BJ (cell line): ENCODE measurements around the gene PDZD2. TPM values are rescaled to one million over a fixed set of nuclear protein-coding genes. Genes with fewer than 3 reads are reported as not detected.

Experiments
- CTCF ChIA-PET: fragments of 350-600 bp; formaldehyde crosslinking; extraction: SDS; loops from one replicate; lab custom pipeline; 2021; ENCODE audit warnings: antibody characterized with exemption, inconsistent platforms; lab: Yijun Ruan, JAX
- POLR2A ChIA-PET: fragments of 300-600 bp; sonication (Branson Sonifier 250); formaldehyde crosslinking; extraction: SDS; loops from one replicate; lab custom pipeline; 2021; ENCODE audit warnings: antibody characterized with exemption; lab: Charles Lee
- DNase-seq: peaks from one replicate; pipeline ENCODE4 v3.0.0-alpha.2; 2011; ENCODE audit warnings: low read depth
- H3K27me3 ChIP-seq: 2 replicates; pipeline ENCODE4 v1.6.0; 2011; ENCODE audit warnings: low read length; ENCODE audit not compliant: control insufficient read depth, insufficient read depth
- H3K36me3 ChIP-seq: 2 replicates; pipeline ENCODE4 v1.5.1; 2011; ENCODE audit warnings: low read length; ENCODE audit not compliant: control insufficient read depth, insufficient read depth
- H3K4me3 ChIP-seq: 2 replicates; pipeline ENCODE4 v1.5.1; 2011; ENCODE audit warnings: low read depth, mild to moderate bottlenecking, control low read depth, low read length
- polyA plus RNA-seq: library from polyadenylated mRNA; depleted of rRNA; stranded (reverse); fragments of >200 nt; gene quantifications from 2 replicates; pipeline ENCODE4 v1.2.3, GENCODE V29; 2011
- TF ChIP-seq, protein P1 (sequence below): IDR thresholded peaks from 2 replicates; pipeline ENCODE4 v1.5.1; 2011; ENCODE audit warnings: low read depth, mild to moderate bottlenecking, control low read depth, inconsistent platforms, low read length, moderate library complexity; ENCODE audit not compliant: insufficient read depth

Gene PDZD2
- polyA plus RNA-seq, 1 experiment: 0.06 TPM

DNA sequence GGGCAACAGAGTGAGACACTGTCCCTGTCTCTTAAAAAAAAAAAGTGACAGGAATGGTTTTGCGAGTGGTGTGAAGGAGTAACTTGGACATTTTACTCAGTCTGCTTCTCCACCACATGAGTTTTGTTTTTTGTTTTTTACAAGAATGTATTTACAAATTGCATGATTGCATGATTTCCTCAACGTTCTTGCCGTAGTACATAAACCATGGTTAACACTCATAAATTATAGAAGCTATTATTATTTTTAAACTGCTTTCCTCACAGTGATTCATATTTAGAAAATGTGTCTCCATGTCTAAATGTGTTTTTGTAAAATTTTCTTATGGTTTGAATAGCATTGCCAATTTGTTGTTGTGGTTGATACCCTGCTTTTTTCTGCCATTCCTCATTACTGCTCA, 315.2 kb downstream of the PDZD2 start:
- TF ChIP-seq, protein P1, sequence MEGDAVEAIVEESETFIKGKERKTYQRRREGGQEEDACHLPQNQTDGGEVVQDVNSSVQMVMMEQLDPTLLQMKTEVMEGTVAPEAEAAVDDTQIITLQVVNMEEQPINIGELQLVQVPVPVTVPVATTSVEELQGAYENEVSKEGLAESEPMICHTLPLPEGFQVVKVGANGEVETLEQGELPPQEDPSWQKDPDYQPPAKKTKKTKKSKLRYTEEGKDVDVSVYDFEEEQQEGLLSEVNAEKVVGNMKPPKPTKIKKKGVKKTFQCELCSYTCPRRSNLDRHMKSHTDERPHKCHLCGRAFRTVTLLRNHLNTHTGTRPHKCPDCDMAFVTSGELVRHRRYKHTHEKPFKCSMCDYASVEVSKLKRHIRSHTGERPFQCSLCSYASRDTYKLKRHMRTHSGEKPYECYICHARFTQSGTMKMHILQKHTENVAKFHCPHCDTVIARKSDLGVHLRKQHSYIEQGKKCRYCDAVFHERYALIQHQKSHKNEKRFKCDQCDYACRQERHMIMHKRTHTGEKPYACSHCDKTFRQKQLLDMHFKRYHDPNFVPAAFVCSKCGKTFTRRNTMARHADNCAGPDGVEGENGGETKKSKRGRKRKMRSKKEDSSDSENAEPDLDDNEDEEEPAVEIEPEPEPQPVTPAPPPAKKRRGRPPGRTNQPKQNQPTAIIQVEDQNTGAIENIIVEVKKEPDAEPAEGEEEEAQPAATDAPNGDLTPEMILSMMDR: no peak
- POLR2A ChIA-PET: no interaction called here
- CTCF ChIA-PET: no interaction called here

DNA sequence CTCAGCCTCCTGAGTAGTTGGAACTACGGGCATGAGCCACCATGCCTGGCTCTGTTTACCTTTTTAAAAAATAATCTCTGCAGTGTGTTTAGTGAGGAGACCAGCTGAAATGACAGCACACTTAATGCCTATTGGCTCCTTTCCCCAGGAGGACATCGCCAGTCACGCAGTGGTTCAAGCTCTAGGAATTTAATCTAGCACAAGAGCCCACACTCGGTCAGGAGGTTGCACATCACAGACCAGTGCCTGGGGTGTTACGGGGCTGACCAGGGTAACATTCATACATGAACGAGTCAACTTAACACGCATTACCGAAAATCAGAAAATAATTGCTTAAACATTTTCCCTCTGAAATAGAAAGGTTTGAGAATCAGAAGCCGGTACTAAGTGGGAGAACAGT, 318.2 kb downstream of the PDZD2 start:
- TF ChIP-seq, protein P1: no peak
- Histone ChIP-seq H3K36me3 (no peaks in the 10 kb centered on the region), H3K27me3 (peaks cover 1% of the 10 kb centered on the region), H3K4me3 (no peak overlapping the region)
- ChIA-PET POLR2A (no interaction called here), CTCF (no interaction called here)
- DNase-seq: no peak

More for the DNA sequence above, 315.2 kb downstream of the PDZD2 start:
- Histone ChIP-seq H3K27me3 (0 out of 2 replicates have a peak, but pooled peaks cover 1% of the 10 kb centered on the region), H3K4me3 (no peak overlapping the region), H3K36me3 (no peaks in the 10 kb centered on the region)
- DNase-seq: peak; percentile 35

DNA sequence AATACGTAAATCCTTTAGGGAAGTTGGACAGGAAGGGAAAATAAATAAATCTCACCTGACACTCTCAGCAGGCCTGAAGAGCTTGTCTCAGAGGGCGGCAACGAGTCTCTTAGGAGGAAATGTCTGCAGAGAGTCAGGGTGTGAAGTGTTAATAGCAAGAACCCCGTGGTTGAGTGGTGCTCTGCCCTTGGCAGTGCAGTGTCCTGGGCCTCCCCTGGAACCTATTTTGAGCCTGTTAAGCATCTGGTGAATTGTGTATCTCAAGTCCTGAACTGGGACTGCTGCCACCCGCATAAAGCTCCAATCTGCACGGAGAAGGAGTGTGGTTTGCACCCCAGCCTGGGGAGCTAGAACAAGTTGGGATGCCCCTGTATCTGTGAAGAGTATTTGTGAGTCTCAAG, 323.4 kb downstream of the PDZD2 start:
- peaks cover 2% of the 10 kb centered on the region for H3K27me3 ChIP-seq
- TF ChIP-seq, protein P1: no peak
- no peak for DNase-seq
- no peaks in the 10 kb centered on the region for H3K36me3 ChIP-seq
- no peak overlapping the region for H3K4me3 ChIP-seq
- ChIA-PET CTCF (interaction anchor here (1.5 kb wide), 1 partner anchor 115 kb away, joined by 4 read pairs; no protein-coding TSS in a partner anchor), POLR2A (interaction anchor here (0.5 kb wide), 1 partner anchor 13 kb away, joined by 4 read pairs; no protein-coding TSS in a partner anchor)

DNA sequence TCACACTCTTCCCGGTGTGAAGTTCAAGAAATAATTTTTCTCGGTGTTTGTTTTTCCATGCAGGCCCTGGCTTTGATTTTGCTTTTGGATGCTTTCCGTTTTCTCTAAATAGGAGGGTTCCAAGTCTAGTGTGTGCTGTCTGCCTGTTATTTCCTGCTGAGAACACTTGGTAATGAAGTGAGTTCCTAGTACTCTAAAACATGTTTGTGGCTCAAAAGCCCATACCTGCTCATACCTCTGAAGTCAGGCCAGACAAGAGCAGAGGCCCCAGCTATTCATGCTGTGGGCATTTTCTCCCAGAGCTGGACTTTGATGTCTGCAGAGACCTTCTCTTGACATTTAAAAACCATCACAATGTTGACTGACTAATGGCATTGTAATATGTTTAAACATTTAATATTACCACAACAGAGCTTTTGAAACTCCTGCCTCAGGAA, 324.0 kb downstream of the PDZD2 start:
- Histone ChIP-seq H3K36me3 (no peaks in the 10 kb centered on the region), H3K27me3 (peaks cover 2% of the 10 kb centered on the region), H3K4me3 (no peak overlapping the region)
- POLR2A ChIA-PET: no interaction called here
- TF ChIP-seq, protein P1: no peak
- CTCF ChIA-PET: interaction anchor here (0.9 to 1.5 kb wide), 2 partner anchors 14 to 114 kb away, joined by 3 to 4 read pairs; no protein-coding TSS in a partner anchor
- no peak for DNase-seq

DNA sequence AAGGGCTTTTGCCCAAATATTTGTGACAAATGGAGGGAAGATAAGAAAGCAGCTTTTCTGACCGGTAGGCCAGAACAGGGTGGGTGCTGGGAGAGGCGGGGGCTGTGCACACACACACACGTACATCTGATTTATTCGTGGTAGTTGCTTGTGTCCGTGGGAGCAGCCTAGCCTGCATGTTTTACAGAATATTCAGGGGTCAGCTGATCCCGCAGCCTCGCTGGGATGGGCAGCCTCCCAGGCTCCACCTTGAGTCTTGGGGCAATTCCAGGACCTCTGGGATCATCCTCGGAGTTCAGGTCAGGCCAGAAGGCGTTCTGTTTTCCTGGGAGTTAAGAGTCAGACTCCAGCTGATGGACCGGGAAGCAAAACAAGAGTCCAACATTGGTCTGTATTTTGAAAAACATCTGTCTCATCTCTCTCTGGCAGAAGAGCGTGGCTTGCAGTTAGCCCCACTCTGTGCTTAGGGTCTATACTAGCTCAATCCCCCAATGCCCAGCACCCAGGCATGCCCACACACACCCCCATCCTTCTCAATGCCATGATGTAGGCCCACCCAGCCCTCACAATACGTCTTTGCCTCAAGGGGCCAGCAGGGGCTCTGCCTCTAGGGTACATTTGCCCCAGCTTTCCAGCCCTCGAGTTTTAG, 324.6 kb downstream of the PDZD2 start:
- TF ChIP-seq, protein P1: no peak
- Histone ChIP-seq H3K4me3 (no peak overlapping the region), H3K27me3 (peaks cover 2% of the 10 kb centered on the region), H3K36me3 (no peaks in the 10 kb centered on the region)
- no peak for DNase-seq
- ChIA-PET POLR2A (no interaction called here), CTCF (interaction anchor here (0.9 to 1.5 kb wide), 2 partner anchors 13 to 113 kb away, joined by 3 to 4 read pairs; no protein-coding TSS in a partner anchor)
